Osteocyte (in vitro differentiated cells): Measurements from ENCODE around the gene TCIRG1. TPM values are rescaled to one million over a fixed set of nuclear protein-coding genes. Genes with fewer than 3 reads are reported as not detected.

ENCODE experiments used
- DNase-seq: peaks from one replicate; pipeline ENCODE4 v3.0.0; 2021; ENCODE audit warnings: mixed read lengths; ENCODE audit not compliant: unreplicated experiment; ENCODE audit errors: extremely low spot score
- H3K27ac Mint-ChIP-seq: one replicate; pipeline ENCODE4 v1.8.0; 2021; ENCODE audit warnings: mild to moderate bottlenecking, mixed read lengths; ENCODE audit not compliant: unreplicated experiment
- H3K27me3 Mint-ChIP-seq: one replicate; pipeline ENCODE4 v1.8.0; 2021; ENCODE audit warnings: mixed read lengths; ENCODE audit not compliant: unreplicated experiment
- H3K36me3 Mint-ChIP-seq: one replicate; pipeline ENCODE4 v1.8.0; 2021; ENCODE audit warnings: mixed read lengths; ENCODE audit not compliant: unreplicated experiment
- H3K4me1 Mint-ChIP-seq: one replicate; pipeline ENCODE4 v1.8.0; 2021; ENCODE audit warnings: mixed read lengths; ENCODE audit not compliant: unreplicated experiment
- H3K4me3 Mint-ChIP-seq: one replicate; pipeline ENCODE4 v1.8.0; 2021; ENCODE audit warnings: mild to moderate bottlenecking, moderate library complexity, mixed read lengths; ENCODE audit not compliant: unreplicated experiment
- H3K9me3 Mint-ChIP-seq: one replicate; pipeline ENCODE4 v1.8.0; 2021; ENCODE audit warnings: mixed read lengths; ENCODE audit not compliant: unreplicated experiment
- total RNA-seq: library from RNA; stranded (reverse); gene quantifications from 2 replicates; pipeline ENCODE4 v1.2.1, GENCODE V29; 2021
- TF ChIP-seq, protein P1 (sequence below): fragments of 200-600 bp; sonication (generic); IDR thresholded peaks from 2 replicates; pipeline ENCODE4 v1.5.0; 2021; ENCODE audit warnings: antibody characterized with exemption, mild to moderate bottlenecking, moderate library complexity

Gene TCIRG1
- total RNA-seq, 1 donor from 2014 or later, result 53.0 TPM

DNA sequence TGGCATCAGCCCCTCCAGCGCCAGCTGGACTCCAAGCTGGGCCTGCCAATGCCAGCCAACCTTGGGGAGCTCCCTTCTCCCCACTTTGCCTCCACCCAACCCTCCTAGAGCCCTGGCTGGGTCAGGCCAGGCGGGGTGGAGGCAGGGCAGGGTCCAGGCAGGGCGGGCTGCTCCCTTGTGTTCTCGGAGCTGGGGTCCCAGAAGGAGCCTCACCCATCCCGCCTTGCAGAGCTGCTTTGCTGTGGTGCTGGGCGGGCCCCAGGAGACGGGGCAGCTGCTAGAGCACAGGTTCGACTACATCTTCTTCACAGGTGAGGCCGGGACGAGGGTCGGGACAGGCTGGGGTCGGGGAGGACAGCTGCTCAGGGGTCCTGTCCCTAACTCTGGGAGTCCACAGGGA lies 19.3 kb upstream of the TCIRG1 start:
- H3K27me3 Mint-ChIP-seq, result no peaks in the 10 kb centered on the region
- H3K36me3 Mint-ChIP-seq, result no peaks in the 10 kb centered on the region
- TF ChIP-seq, protein P1, sequence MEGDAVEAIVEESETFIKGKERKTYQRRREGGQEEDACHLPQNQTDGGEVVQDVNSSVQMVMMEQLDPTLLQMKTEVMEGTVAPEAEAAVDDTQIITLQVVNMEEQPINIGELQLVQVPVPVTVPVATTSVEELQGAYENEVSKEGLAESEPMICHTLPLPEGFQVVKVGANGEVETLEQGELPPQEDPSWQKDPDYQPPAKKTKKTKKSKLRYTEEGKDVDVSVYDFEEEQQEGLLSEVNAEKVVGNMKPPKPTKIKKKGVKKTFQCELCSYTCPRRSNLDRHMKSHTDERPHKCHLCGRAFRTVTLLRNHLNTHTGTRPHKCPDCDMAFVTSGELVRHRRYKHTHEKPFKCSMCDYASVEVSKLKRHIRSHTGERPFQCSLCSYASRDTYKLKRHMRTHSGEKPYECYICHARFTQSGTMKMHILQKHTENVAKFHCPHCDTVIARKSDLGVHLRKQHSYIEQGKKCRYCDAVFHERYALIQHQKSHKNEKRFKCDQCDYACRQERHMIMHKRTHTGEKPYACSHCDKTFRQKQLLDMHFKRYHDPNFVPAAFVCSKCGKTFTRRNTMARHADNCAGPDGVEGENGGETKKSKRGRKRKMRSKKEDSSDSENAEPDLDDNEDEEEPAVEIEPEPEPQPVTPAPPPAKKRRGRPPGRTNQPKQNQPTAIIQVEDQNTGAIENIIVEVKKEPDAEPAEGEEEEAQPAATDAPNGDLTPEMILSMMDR, result no peak
- no peak for DNase-seq
- peaks cover 48% of the 10 kb centered on the region for H3K4me1 Mint-ChIP-seq
- H3K27ac Mint-ChIP-seq, result no peak overlapping the region
- no peaks in the 10 kb centered on the region for H3K9me3 Mint-ChIP-seq
- no peak overlapping the region for H3K4me3 Mint-ChIP-seq

- H3K4me1 Mint-ChIP-seq, result peaks cover 41% of the 10 kb centered on the region
- H3K36me3 Mint-ChIP-seq, result peaks cover 6% of the 10 kb centered on the region
- no peaks in the 10 kb centered on the region for H3K27me3 Mint-ChIP-seq
- peaks cover 5% of the 10 kb centered on the region for H3K9me3 Mint-ChIP-seq
- peak overlapping the region; percentile 19 for H3K27ac Mint-ChIP-seq
- no peak overlapping the region for H3K4me3 Mint-ChIP-seq
- TF ChIP-seq, protein P1, result peak; percentile 50
- DNase-seq, result no peak
These were observed 18.2 kb upstream of the TCIRG1 start for GRCh38 chr11:68020575-68020974.

GRCh38 chr11:68021167-68021787 lies 17.5 kb upstream of the TCIRG1 start:
- no peak overlapping the region for H3K4me3 Mint-ChIP-seq
- no peak for DNase-seq
- H3K9me3 Mint-ChIP-seq, result peaks cover 5% of the 10 kb centered on the region
- TF ChIP-seq, protein P1, result peak; percentile 44
- H3K4me1 Mint-ChIP-seq, result peaks cover 40% of the 10 kb centered on the region
- no peaks in the 10 kb centered on the region for H3K27me3 Mint-ChIP-seq
- no peak overlapping the region for H3K27ac Mint-ChIP-seq
- H3K36me3 Mint-ChIP-seq, result peaks cover 8% of the 10 kb centered on the region

GRCh38 chr11:68022531-68022930 lies 16.3 kb upstream of the TCIRG1 start:
- no peak overlapping the region for H3K27ac Mint-ChIP-seq
- no peak for DNase-seq
- TF ChIP-seq, protein P1, result no peak
- H3K4me3 Mint-ChIP-seq, result no peak overlapping the region
- peaks cover 8% of the 10 kb centered on the region for H3K36me3 Mint-ChIP-seq
- peaks cover 39% of the 10 kb centered on the region for H3K4me1 Mint-ChIP-seq
- peaks cover 5% of the 10 kb centered on the region for H3K9me3 Mint-ChIP-seq
- H3K27me3 Mint-ChIP-seq, result no peaks in the 10 kb centered on the region

GRCh38 chr11:68024508-68024907 lies 14.3 kb upstream of the TCIRG1 start:
- H3K9me3 Mint-ChIP-seq, result peaks cover 5% of the 10 kb centered on the region
- H3K27ac Mint-ChIP-seq, result no peak overlapping the region
- TF ChIP-seq, protein P1, result no peak
- no peaks in the 10 kb centered on the region for H3K27me3 Mint-ChIP-seq
- H3K36me3 Mint-ChIP-seq, result peaks cover 8% of the 10 kb centered on the region
- peaks cover 52% of the 10 kb centered on the region for H3K4me1 Mint-ChIP-seq
- no peak for DNase-seq
- no peak overlapping the region for H3K4me3 Mint-ChIP-seq
